C1 segment of cervical spinal cord (tissue), 14 donors: Measurements from ENCODE around the gene GCLC.
"Not testable (repeated sequence)": the region's sequence is repeated elsewhere in the genome, so short reads cannot be mapped to it uniquely, and the experiment has no call there.

Source experiments
- DNase-seq, 14 donors: peaks; one replicate each; lab custom pipeline; 2025; lab: John Stamatoyannopoulos, UW

The GCLC gene

DNA sequence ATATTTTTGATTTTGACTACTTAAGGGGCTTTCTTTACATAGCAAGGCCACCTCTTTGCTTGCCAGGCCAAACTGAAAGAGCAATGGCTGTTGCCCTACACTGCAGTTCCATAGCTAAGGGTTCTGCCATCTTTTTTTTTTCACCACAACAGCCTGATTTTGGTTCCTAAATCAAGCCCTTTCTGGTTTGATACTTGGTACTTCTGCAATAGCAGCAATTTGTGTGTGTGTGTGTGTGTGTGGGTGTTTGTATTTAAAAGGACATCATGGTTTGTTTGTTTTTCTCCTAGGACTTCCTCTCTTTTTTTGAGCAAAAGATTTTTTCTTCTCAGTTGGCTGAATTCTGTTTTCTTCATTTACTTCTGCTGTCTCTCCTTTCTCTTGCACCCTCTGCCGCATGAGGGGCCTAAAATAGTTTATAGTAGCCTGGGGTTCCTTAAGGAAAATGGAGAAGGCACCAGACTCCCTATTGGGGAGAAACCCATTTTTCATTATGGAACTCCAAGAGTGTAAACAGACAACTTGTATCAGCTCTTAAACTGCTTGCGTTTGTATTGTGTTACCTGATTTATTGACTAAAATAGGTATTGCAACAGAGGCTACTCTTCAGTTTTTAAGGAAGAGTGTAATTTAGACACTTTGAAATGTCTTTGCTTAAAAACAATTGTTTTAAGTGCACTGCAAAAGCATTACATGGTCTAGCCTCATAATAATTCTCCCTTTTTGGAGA is 12.2 kb upstream of the GCLC start:
- DNase-seq: no peak

DNA sequence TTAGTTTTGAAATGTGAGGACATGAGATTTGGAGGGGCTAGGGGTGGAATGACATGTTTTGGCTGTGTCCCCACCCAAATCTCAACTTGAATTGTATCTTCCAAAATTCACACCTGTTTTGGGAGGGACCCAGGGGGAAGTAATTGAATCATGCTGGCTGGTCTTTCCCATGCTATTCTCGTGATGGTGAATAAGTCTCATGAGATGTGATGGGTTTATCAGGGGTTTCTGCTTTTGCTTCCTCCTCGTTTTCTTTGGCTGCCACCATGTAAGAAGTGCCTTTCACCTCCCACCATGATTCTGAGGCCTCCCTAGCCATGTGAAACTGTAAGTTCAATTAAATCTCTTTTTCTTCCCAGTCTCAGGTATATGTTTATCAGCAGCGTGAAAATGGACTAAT is 8.7 kb upstream of the GCLC start:
- not testable (repeated sequence) for DNase-seq

GRCh38 chr6:53551681-53552080 is 6.8 kb upstream of the GCLC start:
- DNase-seq: not testable (repeated sequence)

DNA sequence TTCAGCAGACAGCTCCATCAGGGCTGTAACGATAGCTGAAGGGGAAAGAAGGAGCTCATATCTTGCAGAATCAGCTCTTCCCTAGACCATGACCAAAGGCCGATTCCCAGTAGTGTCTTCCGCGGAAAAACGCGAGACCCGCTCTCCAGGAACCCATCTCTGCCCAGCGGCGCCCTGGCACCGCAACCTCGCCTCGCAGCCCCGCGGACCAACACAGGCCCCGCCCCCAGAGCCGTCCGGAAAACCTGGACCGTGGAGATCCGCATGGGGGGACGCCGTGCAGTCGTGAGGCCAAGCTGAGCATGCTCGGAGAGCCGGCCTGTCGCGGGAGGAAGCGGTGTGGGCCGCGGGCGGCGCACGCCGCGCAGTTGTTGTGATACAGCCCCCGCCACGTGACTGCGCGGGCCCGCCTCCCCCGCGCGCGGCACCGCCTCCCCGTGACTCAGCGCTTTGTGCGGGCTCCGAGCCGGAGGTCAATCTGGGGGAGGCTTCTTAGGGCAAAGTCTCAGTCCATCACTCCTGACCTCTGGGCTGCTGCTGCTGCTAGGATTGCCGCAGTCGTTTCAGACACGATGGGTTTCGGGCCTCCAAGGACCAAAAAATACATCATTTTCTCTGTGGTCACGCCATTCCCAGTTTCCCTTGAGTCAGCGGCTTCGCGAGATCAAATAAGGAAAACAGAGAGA is 3.1 kb upstream of the GCLC start:
- DNase-seq: peak; percentile 76 to 98 (median 96)

DNA sequence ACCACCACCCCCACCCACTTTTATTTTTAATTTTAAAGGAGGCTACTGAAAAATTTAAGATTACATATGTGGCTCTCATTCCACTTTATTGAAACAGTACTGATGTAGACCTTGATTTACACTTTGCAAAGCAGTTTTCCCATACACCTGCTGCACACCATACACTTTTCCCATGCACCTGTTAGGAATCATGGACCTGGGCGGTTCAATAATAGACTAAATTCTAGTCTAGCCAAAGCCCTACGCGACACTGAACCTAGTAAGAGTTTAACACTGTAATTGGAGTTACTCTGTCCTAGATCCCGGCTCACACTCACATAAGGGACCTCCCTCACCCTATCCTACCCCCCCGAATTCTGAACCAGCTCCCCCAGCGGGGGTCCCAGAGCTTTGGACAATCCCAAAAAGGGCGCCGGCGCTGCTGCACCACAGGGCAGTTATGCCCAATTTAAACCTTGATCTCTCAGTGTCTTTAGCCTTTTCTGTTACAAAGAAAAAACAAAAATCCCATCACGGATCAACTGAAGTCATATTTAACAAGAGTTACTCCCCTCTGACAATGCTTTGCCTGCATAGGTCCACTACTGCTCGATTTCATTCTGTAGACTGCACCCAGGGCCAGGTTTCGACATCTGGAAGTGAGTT is 2.4 kb upstream of the GCLC start:
- peak in 2 of 14 donors; percentile 37 to 48 for DNase-seq

- no peak for DNase-seq
Measured at GRCh38 chr6:53546281-53546680, 1.4 kb upstream of the GCLC start.

DNA sequence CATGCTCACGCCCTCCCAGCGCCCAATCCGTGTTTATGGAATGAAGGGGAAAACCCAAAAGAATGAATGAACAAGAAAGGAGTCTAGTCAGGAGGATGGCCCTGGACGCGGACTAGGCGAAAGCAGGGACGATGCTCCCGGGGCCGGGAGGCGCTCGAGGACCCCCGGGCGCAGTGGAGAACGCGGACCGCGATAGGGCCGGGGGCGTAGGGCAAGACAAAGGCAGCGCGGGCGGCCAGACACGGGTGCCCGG is 758 bp downstream of the GCLC start:
- peak in 5 of 14 donors; percentile 42 to 62 (median 52) for DNase-seq

DNA sequence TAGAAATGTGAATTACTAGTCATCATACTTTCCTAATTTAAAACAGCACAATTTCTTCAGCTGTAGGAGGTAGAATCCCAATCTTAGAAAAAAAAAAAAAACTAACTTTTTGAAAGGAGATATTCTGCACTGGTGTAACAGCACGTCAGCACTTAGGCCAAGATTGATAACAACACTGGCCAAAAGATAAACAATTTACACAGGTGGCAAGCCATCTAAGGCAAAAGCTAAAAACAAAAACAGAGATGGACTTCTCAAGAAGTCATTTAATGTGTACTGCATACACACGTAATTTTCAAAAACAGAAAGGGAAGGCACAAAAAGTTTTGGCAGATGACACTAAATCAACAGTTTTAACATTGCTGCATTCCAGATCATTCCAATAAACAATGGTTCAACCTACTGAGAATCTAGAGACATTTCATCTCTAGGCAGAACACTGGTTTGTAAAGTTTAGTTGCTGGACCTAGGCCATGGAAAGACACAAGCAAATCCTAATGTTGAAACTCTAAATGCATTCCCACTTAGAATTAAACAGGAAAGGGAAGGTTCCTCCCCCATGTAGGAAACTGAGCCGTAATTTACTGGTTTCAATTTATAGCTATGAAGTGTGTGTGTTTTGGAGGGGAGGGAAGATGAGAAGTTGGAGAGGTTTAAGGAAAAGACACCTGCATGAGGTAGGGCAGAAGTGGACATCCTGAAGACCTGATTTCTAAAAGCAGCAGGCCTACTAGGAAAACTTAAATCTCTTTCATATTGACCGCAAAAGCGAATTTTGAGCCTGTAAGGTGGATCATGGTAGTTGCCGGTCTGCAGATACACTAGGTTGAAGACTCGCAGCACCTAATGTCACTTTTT is 1.3 kb downstream of the GCLC start:
- DNase-seq: peak in 1 of 14 donors; percentile 37

GRCh38 chr6:53541900-53542299 is 3.0 kb downstream of the GCLC start:
- DNase-seq: no peak

GRCh38 chr6:53540129-53540692 is 4.7 kb downstream of the GCLC start:
- no peak for DNase-seq

GRCh38 chr6:53539561-53539960 is 5.3 kb downstream of the GCLC start:
- no peak for DNase-seq

- no peak for DNase-seq
Measured at GRCh38 chr6:53536561-53536960, 8.3 kb downstream of the GCLC start.

DNA sequence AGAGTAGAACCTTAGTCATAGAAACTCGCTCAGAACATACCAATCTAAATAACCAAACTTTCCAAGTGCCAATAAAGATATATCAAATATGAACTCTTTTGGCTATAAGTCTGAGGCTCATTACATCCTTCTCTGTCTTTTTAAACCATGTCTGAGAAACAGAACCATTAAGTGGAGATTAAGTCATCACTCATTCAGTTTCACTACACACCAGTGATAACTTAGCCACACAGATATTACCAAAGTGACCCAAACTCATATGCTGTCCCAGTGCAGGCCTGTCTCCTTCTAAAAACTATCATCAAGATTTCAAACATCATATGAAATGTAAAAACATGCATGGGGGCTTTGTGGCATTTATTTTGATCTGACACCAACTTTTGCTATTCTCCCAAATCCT is 12.0 kb downstream of the GCLC start:
- no peak for DNase-seq

DNA sequence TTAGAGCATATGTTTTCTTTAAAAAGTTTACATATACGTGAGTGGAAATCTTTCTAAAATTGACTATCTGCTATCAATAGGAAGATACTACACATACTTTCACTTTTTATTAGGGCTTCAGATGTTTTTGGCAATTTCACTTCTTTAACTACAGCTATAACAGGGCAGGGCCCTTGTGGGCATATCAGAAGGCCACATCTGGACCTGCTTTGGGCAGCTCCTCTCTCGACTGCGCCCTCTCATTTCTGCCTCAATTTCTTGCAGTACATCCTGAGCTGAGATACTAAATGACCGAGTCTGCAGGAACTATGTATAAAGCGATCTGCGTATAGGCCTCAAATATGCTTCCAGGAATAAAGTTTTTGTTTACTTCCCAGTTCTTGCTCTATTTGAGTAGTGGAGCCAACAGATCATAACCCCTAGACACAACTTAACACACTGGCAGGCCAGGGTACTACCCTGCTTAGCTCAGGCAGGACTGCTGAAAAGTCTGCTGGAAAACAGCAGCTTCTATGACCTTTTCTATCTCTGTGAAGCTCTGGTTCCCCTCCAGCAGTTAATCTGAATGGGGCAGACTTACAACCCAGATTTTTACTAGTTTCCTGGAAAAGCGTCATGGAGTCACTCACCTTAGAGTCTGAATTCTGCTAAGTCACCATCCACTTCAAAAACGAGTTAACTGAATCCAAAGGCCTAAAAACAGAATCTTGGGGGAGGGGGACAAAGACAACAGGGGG is 12.7 kb downstream of the GCLC start:
- DNase-seq: no peak

- no peak for DNase-seq
Measured at GRCh38 chr6:53530780-53531386, 14.0 kb downstream of the GCLC start.

DNA sequence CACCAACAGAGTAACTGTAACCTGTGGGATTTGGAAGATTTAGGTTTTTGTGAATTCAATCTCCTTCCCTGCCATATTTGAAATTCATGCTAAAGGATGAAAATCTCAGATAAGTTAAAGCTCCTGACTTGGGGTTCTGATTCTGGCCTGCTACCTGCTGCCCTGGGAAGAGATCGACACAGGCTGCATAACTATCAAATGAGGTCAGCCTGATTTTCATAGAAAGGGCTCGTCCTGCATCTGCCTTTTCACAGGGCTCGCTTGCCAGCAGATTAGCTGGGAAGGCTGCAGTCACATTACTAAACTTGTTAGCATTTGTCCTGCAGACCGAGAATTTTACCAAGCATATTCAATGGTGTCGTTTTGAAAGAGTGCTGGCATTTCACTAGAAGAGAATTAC is 14.6 kb downstream of the GCLC start:
- peak in 1 of 14 donors; percentile 21 for DNase-seq

DNA sequence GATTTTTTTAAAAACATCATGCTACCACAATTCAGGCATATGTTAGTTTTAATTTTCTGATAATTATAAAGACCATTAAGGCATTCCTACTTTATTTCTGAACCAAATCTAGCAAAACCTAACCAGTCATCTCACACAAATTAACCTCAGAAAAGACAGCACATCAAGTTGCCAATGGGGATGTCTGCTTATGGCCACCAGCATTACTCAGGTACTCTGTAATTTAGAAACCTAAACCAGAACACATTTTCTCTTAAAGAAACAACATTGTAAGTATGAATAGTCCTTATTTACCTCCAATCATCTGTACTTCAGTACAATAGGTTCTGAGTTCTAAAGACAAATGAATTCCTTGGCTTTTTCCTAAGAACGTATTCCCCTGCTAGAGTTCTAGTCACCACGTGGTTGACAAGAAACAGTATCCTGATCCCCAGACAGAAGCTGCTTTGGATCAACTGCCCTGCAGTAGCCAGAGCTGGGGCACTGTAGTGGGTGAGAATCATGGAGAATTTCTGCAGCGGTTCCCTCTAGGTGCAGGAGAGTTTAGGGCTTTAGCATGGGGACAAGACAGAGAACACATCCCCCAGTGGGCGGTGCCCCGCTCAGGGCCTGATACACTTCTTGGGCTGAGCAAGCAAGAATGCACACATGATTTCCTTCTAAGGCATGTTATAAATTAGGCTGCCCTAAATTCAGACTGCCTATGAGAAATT is 15.4 kb downstream of the GCLC start:
- DNase-seq: no peak

DNA sequence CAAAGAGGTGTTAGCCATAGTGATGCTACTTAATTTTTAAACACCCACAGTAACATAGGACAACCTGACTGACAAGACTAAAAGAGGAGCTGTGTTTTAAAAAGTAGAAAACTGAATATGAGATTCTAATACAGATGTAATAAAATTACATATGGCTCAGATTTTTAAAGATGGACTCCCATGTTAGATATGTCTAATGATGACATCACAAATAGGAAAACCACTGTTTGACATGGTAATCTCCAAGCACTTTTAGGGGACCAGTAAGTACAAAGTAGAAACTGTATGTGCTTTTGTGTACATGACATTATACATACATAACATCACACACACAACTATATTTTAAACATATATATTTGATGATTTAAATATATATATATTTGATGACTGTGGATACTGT is 16.8 kb downstream of the GCLC start:
- no peak for DNase-seq

DNA sequence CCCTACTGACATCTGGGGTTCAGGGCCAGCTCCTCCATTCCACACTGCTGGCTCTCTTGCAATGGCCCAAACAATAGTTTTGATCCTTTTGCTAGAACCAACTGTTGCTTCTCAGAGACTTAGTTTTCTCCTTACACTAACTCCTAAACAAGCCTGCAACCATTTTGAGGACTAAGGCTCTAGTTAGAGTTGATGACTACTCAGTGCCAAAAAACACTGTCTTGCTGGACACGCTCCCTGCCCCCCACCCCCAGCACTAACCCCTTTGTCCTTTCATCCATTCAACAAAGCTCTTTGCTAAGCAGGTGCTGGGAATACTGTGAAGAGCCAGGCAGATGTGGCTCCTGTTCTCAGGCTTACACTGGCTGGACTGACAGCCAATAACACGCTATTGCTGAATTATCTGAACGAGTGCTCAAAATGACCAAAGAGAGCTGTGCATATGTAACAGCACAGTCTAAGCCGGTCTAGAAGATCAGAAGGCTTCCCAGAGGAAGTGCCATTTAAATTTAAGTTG is 17.6 kb downstream of the GCLC start:
- peak in 2 of 14 donors; percentile 18 to 32 for DNase-seq

DNA sequence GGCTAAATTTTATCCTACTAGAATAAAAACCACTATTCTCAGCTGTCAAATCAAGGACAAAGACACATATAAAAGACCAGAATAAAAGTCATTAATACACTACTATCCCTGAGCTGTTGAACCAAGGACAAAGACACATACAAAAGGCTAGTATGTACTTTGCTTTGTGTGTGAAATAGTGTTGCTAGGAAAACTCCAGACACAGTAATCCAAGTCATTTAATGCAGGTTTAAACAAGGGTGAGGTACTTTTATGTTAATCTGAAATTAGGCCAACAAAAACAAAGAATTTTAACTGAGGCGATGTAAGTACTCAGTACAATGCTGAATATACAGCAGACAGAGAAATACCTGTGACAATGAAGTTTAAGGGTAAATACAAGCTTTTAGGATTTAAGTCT is 18.9 kb downstream of the GCLC start:
- DNase-seq: no peak
